Loucy (cell line): ENCODE data around the gene CEACAM21.
A peak's percentile ranks its signal among the peaks of the same experiment; 100 is the strongest.

Experiments used
- H2AFZ ChIP-seq: fragments of 200-600 bp; sonication (generic); 2 replicates; pipeline ENCODE4 v1.6.0; 2016; ENCODE audit warnings: antibody characterized with exemption, mild to moderate bottlenecking, low read length, moderate library complexity
- H3F3A ChIP-seq: fragments of 200-600 bp; 2 replicates; pipeline ENCODE4 v1.6.0; 2016; ENCODE audit warnings: antibody characterized with exemption, low read depth, mild to moderate bottlenecking
- H3K27me3 ChIP-seq: fragments of 200-600 bp; sonication (generic); 2 replicates; pipeline ENCODE4 v1.6.1; 2014; ENCODE audit warnings: low read length, mild to moderate bottlenecking; ENCODE audit not compliant: insufficient read depth, poor library complexity, severe bottlenecking
- H3K36me3 ChIP-seq: fragments of 200-600 bp; sonication (generic); 2 replicates; pipeline ENCODE4 v1.6.1; 2016; ENCODE audit warnings: low read length; ENCODE audit not compliant: insufficient read depth
- H3K4me1 ChIP-seq: fragments of 200-600 bp; sonication (generic); 2 replicates; pipeline ENCODE4 v1.5.1; 2014; ENCODE audit warnings: low read length, mild to moderate bottlenecking; ENCODE audit not compliant: insufficient read depth, poor library complexity, severe bottlenecking
- H3K4me2 ChIP-seq: fragments of 200-600 bp; sonication (generic); 2 replicates; pipeline ENCODE4 v1.6.0; 2014; ENCODE audit warnings: antibody characterized with exemption, low read length, low read depth, mild to moderate bottlenecking; ENCODE audit not compliant: poor library complexity, severe bottlenecking
- H3K4me3 ChIP-seq: fragments of 200-600 bp; sonication (generic); 2 replicates; pipeline ENCODE4 v1.5.1; 2014; ENCODE audit warnings: low read length, mild to moderate bottlenecking, mixed read lengths; ENCODE audit not compliant: poor library complexity, severe bottlenecking
- H3K79me2 ChIP-seq: fragments of 200-600 bp; sonication (generic); 2 replicates; pipeline ENCODE4 v1.6.1; 2014; ENCODE audit warnings: low read length; ENCODE audit not compliant: insufficient read depth
- H3K9ac ChIP-seq: fragments of 200-600 bp; sonication (generic); 2 replicates; pipeline ENCODE4 v1.6.0; 2014; ENCODE audit warnings: mild to moderate bottlenecking, low read depth, low read length, moderate library complexity; ENCODE audit not compliant: poor library complexity, severe bottlenecking
- H3K9me2 ChIP-seq: fragments of 200-600 bp; sonication (generic); replicated peaks from 2 replicates; pipeline ENCODE4 v1.6.1; 2016; ENCODE audit warnings: low read depth, low read length, mixed read lengths
- H3K9me3 ChIP-seq: fragments of 200-600 bp; sonication (generic); 2 replicates; pipeline ENCODE4 v1.6.1; 2014; ENCODE audit warnings: mild to moderate bottlenecking, antibody characterized with exemption, low read length, low read depth; ENCODE audit not compliant: insufficient read depth
- H4K20me1 ChIP-seq: fragments of 200-600 bp; sonication (generic); 2 replicates; pipeline ENCODE4 v1.6.0; 2014; ENCODE audit warnings: antibody characterized with exemption, low read length, mild to moderate bottlenecking; ENCODE audit not compliant: insufficient read depth, poor library complexity, severe bottlenecking
- EZH2phosphoT487 ChIP-seq: fragments of 200-600 bp; IDR thresholded peaks from 2 replicates; pipeline ENCODE4 v1.6.1; 2018; ENCODE audit warnings: antibody characterized with exemption, mild to moderate bottlenecking, moderate library complexity, borderline replicate concordance
- TF ChIP-seq, protein P1 (sequence below): fragments of 200-600 bp; sonication (generic); conservative IDR thresholded peaks from 2 replicates; pipeline ENCODE4 v1.5.1; 2014; ENCODE audit warnings: mild to moderate bottlenecking, antibody characterized with exemption, low read length

Gene CEACAM21

DNA sequence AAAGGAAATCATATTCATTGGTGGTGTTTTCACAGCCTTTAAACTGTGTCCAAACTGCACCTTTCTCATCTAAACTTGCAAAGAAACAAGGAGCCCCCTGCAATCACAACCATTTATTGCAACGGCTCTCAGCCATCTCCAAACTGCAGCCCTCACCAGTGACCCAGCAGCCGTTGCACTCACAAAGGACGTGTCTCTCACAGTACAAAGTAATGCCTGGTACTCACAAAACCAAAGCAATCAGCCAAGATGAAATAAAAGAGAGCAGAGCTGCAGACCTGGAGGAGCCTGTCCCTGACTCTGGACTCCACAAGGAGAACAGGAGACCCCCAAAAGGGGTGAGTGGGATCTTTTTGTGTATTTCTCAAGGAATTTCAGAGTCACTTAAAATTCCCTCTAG, 20.2 kb upstream of the CEACAM21 start:
- H3K4me1 ChIP-seq: peaks cover 71% of the 10 kb centered on the region
- no peaks in the 10 kb centered on the region; the same call in 1 of the 2 replicates for H3K36me3 ChIP-seq
- H2AFZ ChIP-seq: peak overlapping the region; percentile 70
- no peaks in the 10 kb centered on the region for H3K27me3 ChIP-seq
- H3K4me3 ChIP-seq: peak overlapping the region; percentile 59
- H3K4me2 ChIP-seq: peak overlapping the region; percentile 74
- peaks cover 12% of the 10 kb centered on the region; the same call in 1 of the 2 replicates for H3F3A ChIP-seq
- H3K79me2 ChIP-seq: peaks cover 23% of the 10 kb centered on the region
- H3K9me3 ChIP-seq: peaks cover 8% of the 10 kb centered on the region; the same call in 1 of the 2 replicates
- TF ChIP-seq EZH2phosphoT487: no peak
- TF ChIP-seq, protein P1, sequence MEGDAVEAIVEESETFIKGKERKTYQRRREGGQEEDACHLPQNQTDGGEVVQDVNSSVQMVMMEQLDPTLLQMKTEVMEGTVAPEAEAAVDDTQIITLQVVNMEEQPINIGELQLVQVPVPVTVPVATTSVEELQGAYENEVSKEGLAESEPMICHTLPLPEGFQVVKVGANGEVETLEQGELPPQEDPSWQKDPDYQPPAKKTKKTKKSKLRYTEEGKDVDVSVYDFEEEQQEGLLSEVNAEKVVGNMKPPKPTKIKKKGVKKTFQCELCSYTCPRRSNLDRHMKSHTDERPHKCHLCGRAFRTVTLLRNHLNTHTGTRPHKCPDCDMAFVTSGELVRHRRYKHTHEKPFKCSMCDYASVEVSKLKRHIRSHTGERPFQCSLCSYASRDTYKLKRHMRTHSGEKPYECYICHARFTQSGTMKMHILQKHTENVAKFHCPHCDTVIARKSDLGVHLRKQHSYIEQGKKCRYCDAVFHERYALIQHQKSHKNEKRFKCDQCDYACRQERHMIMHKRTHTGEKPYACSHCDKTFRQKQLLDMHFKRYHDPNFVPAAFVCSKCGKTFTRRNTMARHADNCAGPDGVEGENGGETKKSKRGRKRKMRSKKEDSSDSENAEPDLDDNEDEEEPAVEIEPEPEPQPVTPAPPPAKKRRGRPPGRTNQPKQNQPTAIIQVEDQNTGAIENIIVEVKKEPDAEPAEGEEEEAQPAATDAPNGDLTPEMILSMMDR: no peak
- H3K9me2 ChIP-seq: no peaks in the 10 kb centered on the region
- H3K9ac ChIP-seq: peak overlapping the region; percentile 68
- no peaks in the 10 kb centered on the region for H4K20me1 ChIP-seq

DNA sequence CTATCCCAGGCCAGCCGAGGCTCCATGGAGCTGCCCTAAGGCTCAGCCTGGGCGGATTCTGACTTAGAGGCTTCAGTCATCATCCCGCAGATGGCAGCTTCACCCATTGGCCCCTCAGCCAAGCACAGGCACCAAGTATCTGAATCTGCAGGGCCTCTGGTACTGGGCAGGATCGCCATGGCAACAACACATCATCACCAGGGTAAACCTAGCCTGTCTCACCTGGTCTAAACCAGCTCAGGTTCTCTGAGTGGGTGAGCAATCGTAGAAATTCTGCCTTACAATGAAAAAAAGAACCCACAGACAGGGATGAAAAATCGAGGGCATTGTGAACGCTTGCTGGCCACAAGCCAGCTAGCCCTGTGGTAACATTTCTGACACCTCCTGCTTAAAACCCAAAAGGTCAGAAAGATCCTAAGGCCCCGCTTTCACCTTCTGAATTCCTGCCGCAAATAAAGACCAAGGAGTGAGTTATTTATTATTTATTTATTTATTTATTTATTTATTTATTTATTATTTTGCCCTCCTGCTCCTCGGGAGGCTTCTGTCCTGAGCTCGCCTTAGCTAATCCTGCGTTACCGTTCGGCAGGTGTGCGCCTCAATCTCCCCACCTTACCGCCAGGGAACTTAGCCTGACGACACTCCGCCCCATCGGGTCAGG, 12.0 kb upstream of the CEACAM21 start:
- no peaks in the 10 kb centered on the region for H3K79me2 ChIP-seq
- H3K4me1 ChIP-seq: peaks cover 9% of the 10 kb centered on the region
- H3F3A ChIP-seq: no peaks in the 10 kb centered on the region
- TF ChIP-seq, protein P1: no peak
- TF ChIP-seq EZH2phosphoT487: no peak
- H3K9me3 ChIP-seq: no peaks in the 10 kb centered on the region
- H3K4me3 ChIP-seq: peak overlapping the region; percentile 42
- peak overlapping the region; percentile 83 for H2AFZ ChIP-seq
- H3K36me3 ChIP-seq: no peaks in the 10 kb centered on the region
- H3K27me3 ChIP-seq: no peaks in the 10 kb centered on the region
- H3K4me2 ChIP-seq: peak overlapping the region; percentile 63
- H3K9ac ChIP-seq: peak overlapping the region; percentile 6
- H3K9me2 ChIP-seq: no peaks in the 10 kb centered on the region
- no peaks in the 10 kb centered on the region for H4K20me1 ChIP-seq

DNA sequence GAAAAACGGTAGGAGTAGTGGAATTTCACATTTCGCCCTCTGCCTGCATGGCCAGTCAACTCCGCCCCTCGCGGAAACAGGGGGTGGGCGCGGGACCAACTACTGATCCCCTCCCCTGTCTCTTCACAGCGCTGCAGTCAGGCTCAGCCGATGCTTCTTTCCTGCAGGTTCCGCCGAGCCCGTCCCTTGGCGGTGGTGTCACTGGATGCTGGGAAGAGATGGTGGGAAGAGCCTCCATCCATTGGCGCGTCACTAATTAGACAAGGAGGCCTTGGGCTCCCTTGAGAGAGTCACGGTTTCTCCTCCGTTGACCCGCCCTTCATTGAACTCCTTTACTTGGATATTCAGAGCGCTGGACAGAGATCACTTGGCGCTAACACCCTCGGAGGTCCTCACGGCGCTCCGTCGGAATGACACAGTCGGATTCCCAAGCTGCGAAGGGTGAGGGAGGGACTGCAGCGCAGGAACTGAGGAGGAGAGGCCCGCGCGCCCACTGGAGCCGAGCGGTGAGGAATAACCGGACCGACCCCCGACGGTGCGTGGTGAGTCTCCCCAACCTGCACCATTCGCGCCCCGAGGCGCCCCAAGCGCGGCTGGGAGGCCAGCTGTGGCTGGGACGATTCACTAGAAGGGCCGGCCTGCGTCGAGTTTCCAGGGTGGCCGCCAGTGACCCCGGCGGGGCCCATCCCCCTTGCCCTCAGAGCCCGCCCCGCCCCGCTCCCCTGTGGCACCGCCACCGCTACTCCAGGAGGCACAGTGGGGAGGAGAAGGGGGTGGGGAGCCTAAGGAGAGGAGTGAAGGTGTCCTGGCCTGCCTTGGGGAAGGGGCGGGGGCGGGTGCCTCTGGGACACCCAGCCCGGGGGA, 11.2 kb upstream of the CEACAM21 start:
- peaks cover 5% of the 10 kb centered on the region for H3K4me1 ChIP-seq
- H3K4me3 ChIP-seq: no peak overlapping the region
- no peaks in the 10 kb centered on the region for H4K20me1 ChIP-seq
- no peaks in the 10 kb centered on the region for H3F3A ChIP-seq
- H3K27me3 ChIP-seq: no peaks in the 10 kb centered on the region
- no peaks in the 10 kb centered on the region for H3K9me2 ChIP-seq
- TF ChIP-seq, protein P1: no peak
- TF ChIP-seq EZH2phosphoT487: no peak
- H3K79me2 ChIP-seq: no peaks in the 10 kb centered on the region
- H2AFZ ChIP-seq: no peak overlapping the region
- no peak overlapping the region for H3K9ac ChIP-seq
- no peak overlapping the region for H3K4me2 ChIP-seq
- H3K9me3 ChIP-seq: no peaks in the 10 kb centered on the region
- H3K36me3 ChIP-seq: no peaks in the 10 kb centered on the region
